WTC11 (cell line): ENCODE data around the gene EFCAB5. TPM values are rescaled to one million over a fixed set of nuclear protein-coding genes. Genes with fewer than 3 reads are reported as not detected.

Experiments used
- ATAC-seq: fragments of 200-7000 bp; cut with Tn5 transposase; 2 replicates; pipeline ENCODE4 v1.10.0; 2021; ENCODE audit warnings: mild to moderate bottlenecking, moderate library complexity
- CTCF ChIA-PET: fragments of 300-600 bp; sonication (Branson Sonifier 250); formaldehyde crosslinking; loops from one replicate; lab custom pipeline; 2021; ENCODE audit warnings: antibody characterized with exemption; lab: Charles Lee
- POLR2A ChIA-PET: fragments of 350-600 bp; sonication (Branson Sonifier 250); formaldehyde crosslinking; loops from one replicate; lab custom pipeline; 2021; ENCODE audit warnings: antibody characterized with exemption; lab: Charles Lee
- DNase-seq: peaks from one replicate; pipeline ENCODE4 v3.0.0; 2021; ENCODE audit warnings: low spot score
- H3K27ac Mint-ChIP-seq: 2 replicates; pipeline ENCODE4 v1.8.0; 2021; ENCODE audit warnings: mixed read lengths
- H3K27me3 Mint-ChIP-seq: 2 replicates; pipeline ENCODE4 v1.8.0; 2021; ENCODE audit warnings: low read depth, mild to moderate bottlenecking, moderate library complexity, mixed read lengths
- H3K36me3 Mint-ChIP-seq: 2 replicates; pipeline ENCODE4 v1.8.0; 2021; ENCODE audit warnings: mixed read lengths
- H3K4me1 Mint-ChIP-seq: 2 replicates; pipeline ENCODE4 v1.8.0; 2022; ENCODE audit warnings: mixed read lengths
- H3K4me3 Mint-ChIP-seq: 2 replicates; pipeline ENCODE4 v1.8.0; 2021; ENCODE audit warnings: mild to moderate bottlenecking, moderate library complexity, mixed read lengths
- H3K9me3 Mint-ChIP-seq: 2 replicates; pipeline ENCODE4 v1.8.0; 2021; ENCODE audit warnings: mixed read lengths
- ETV6 ChIP-seq: sonication (generic); formaldehyde crosslinking; IDR thresholded peaks from 2 replicates; pipeline ENCODE4 v1.8.1; 2022; ENCODE audit warnings: mild to moderate bottlenecking, missing genetic modification reagents
- FOXP1 ChIP-seq: sonication (generic); formaldehyde crosslinking; IDR thresholded peaks from 2 replicates; pipeline ENCODE4 v1.8.0; 2022; ENCODE audit warnings: missing genetic modification reagents, mild to moderate bottlenecking, moderate library complexity, borderline replicate concordance
- GABPB1 ChIP-seq: sonication (generic); formaldehyde crosslinking; IDR thresholded peaks from 2 replicates; pipeline ENCODE4 v1.8.1; 2023; ENCODE audit warnings: mild to moderate bottlenecking, missing genetic modification reagents
- GRHL2 ChIP-seq: fragments of 250-450 bp; sonication (Bioruptor Pico); IDR thresholded peaks from 2 replicates; pipeline ENCODE4 v1.8.0; 2022; ENCODE audit warnings: mild to moderate bottlenecking, moderate library complexity; ENCODE audit not compliant: insufficient replicate concordance, severe bottlenecking
- HMGA2 ChIP-seq: fragments of 250-450 bp; sonication (Bioruptor Pico); IDR thresholded peaks from 2 replicates; pipeline ENCODE4 v1.4.0; 2021; ENCODE audit warnings: mild to moderate bottlenecking, moderate library complexity
- MYBL2 ChIP-seq: sonication (generic); formaldehyde crosslinking; IDR thresholded peaks from 2 replicates; pipeline ENCODE4 v1.8.1; 2023; ENCODE audit warnings: mild to moderate bottlenecking, moderate library complexity, missing genetic modification reagents
- NFE2L1 ChIP-seq: sonication (generic); formaldehyde crosslinking; IDR thresholded peaks from 2 replicates; pipeline ENCODE4 v1.8.1; 2023; ENCODE audit warnings: missing genetic modification reagents
- NFYB ChIP-seq: sonication (generic); formaldehyde crosslinking; conservative IDR thresholded peaks from 2 replicates; pipeline ENCODE4 v1.8.0; 2022; ENCODE audit warnings: low read depth, missing genetic modification reagents
- PRRX2 ChIP-seq: fragments of 250-450 bp; sonication (Bioruptor Pico); IDR thresholded peaks from 2 replicates; pipeline ENCODE4 v1.8.0; 2021; ENCODE audit warnings: mild to moderate bottlenecking
- RORB ChIP-seq: fragments of 250-450 bp; sonication (Bioruptor Pico); IDR thresholded peaks from 2 replicates; pipeline ENCODE4 v1.9.0; 2021; ENCODE audit warnings: mild to moderate bottlenecking
- TEAD4 ChIP-seq: sonication (generic); formaldehyde crosslinking; IDR thresholded peaks from 2 replicates; pipeline ENCODE4 v1.8.0; 2022; ENCODE audit warnings: mild to moderate bottlenecking, missing genetic modification reagents
- total RNA-seq: library from RNA; stranded (reverse); gene quantifications from 3 replicates; pipeline ENCODE4 v1.2.3, GENCODE V29; 2021
- TF ChIP-seq, protein P1 (sequence below): sonication (generic); formaldehyde crosslinking; IDR thresholded peaks from 2 replicates; pipeline ENCODE4 v1.8.1; 2023; ENCODE audit warnings: mild to moderate bottlenecking, missing genetic modification reagents
- TF ChIP-seq, protein P2 (sequence below): sonication (generic); formaldehyde crosslinking; IDR thresholded peaks from 2 replicates; pipeline ENCODE4 v1.8.0; 2022; ENCODE audit warnings: missing genetic modification reagents
- TF ChIP-seq, protein P3 (sequence below): sonication (generic); formaldehyde crosslinking; IDR thresholded peaks from 2 replicates; pipeline ENCODE4 v1.8.1; 2023; ENCODE audit warnings: mild to moderate bottlenecking, missing genetic modification reagents
- TF ChIP-seq, protein P4 (sequence below): sonication (generic); formaldehyde crosslinking; IDR thresholded peaks from 2 replicates; pipeline ENCODE4 v1.8.0; 2022; ENCODE audit warnings: mild to moderate bottlenecking, missing genetic modification reagents
- TF ChIP-seq, protein P5 (sequence below): fragments of 200-600 bp; IDR thresholded peaks from 2 replicates; pipeline ENCODE4 v1.8.0; 2022; ENCODE audit warnings: antibody characterized with exemption

Gene EFCAB5
- total RNA-seq, 1 experiment from 2014 or later = 0.59 TPM

DNA sequence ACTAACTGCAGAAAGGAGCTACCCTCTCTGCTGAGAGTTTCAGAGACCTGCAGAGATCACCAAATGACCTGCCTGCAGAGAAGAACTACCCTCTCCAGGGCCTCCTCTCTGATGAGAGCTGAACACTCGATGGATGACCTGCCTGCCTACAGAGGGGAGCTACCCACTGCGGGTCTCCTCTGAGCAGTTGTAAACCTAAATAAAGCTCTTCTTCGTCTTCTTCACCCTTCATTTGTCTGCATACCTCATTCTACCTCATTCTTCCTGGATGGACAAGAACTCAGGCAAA is 35.6 kb upstream of the EFCAB5 start:
- peaks cover 26% of the 10 kb centered on the region for H3K9me3 Mint-ChIP-seq
- H3K4me1 Mint-ChIP-seq = peaks cover 3% of the 10 kb centered on the region
- ChIA-PET CTCF (no interaction called here), POLR2A (no interaction called here)
- no peak overlapping the region for H3K4me3 Mint-ChIP-seq
- no peak for TF ChIP-seq PRRX2
- no peak for TF ChIP-seq FOXP1 (CRISPR knock-in tag)
- TF ChIP-seq, protein P1, sequence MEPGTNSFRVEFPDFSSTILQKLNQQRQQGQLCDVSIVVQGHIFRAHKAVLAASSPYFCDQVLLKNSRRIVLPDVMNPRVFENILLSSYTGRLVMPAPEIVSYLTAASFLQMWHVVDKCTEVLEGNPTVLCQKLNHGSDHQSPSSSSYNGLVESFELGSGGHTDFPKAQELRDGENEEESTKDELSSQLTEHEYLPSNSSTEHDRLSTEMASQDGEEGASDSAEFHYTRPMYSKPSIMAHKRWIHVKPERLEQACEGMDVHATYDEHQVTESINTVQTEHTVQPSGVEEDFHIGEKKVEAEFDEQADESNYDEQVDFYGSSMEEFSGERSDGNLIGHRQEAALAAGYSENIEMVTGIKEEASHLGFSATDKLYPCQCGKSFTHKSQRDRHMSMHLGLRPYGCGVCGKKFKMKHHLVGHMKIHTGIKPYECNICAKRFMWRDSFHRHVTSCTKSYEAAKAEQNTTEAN (CRISPR knock-in tag) = no peak
- TF ChIP-seq, protein P2, sequence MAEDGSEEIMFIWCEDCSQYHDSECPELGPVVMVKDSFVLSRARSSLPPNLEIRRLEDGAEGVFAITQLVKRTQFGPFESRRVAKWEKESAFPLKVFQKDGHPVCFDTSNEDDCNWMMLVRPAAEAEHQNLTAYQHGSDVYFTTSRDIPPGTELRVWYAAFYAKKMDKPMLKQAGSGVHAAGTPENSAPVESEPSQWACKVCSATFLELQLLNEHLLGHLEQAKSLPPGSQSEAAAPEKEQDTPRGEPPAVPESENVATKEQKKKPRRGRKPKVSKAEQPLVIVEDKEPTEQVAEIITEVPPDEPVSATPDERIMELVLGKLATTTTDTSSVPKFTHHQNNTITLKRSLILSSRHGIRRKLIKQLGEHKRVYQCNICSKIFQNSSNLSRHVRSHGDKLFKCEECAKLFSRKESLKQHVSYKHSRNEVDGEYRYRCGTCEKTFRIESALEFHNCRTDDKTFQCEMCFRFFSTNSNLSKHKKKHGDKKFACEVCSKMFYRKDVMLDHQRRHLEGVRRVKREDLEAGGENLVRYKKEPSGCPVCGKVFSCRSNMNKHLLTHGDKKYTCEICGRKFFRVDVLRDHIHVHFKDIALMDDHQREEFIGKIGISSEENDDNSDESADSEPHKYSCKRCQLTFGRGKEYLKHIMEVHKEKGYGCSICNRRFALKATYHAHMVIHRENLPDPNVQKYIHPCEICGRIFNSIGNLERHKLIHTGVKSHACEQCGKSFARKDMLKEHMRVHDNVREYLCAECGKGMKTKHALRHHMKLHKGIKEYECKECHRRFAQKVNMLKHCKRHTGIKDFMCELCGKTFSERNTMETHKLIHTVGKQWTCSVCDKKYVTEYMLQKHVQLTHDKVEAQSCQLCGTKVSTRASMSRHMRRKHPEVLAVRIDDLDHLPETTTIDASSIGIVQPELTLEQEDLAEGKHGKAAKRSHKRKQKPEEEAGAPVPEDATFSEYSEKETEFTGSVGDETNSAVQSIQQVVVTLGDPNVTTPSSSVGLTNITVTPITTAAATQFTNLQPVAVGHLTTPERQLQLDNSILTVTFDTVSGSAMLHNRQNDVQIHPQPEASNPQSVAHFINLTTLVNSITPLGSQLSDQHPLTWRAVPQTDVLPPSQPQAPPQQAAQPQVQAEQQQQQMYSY (CRISPR knock-in tag) = no peak
- TF ChIP-seq GABPB1 (CRISPR knock-in tag) = no peak
- TF ChIP-seq RORB (CRISPR knock-in tag) = no peak
- TF ChIP-seq, protein P3, sequence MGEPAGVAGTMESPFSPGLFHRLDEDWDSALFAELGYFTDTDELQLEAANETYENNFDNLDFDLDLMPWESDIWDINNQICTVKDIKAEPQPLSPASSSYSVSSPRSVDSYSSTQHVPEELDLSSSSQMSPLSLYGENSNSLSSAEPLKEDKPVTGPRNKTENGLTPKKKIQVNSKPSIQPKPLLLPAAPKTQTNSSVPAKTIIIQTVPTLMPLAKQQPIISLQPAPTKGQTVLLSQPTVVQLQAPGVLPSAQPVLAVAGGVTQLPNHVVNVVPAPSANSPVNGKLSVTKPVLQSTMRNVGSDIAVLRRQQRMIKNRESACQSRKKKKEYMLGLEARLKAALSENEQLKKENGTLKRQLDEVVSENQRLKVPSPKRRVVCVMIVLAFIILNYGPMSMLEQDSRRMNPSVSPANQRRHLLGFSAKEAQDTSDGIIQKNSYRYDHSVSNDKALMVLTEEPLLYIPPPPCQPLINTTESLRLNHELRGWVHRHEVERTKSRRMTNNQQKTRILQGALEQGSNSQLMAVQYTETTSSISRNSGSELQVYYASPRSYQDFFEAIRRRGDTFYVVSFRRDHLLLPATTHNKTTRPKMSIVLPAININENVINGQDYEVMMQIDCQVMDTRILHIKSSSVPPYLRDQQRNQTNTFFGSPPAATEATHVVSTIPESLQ (CRISPR knock-in tag) = no peak
- no peak for TF ChIP-seq TEAD4
- no peak for TF ChIP-seq NFYB (CRISPR knock-in tag)
- TF ChIP-seq MYBL2 (CRISPR knock-in tag) = no peak
- no peak for TF ChIP-seq ETV6
- TF ChIP-seq HMGA2 (CRISPR knock-in tag) = no peak
- no peak for TF ChIP-seq GRHL2 (CRISPR knock-in tag)
- no peak for TF ChIP-seq NFE2L1 (CRISPR knock-in tag)
- no peak for DNase-seq
- peaks cover 16% of the 10 kb centered on the region for H3K36me3 Mint-ChIP-seq
- no peaks in the 10 kb centered on the region; the same call in 1 of the 2 replicates for H3K27me3 Mint-ChIP-seq
- no peak for ATAC-seq
- H3K27ac Mint-ChIP-seq = no peak overlapping the region

DNA sequence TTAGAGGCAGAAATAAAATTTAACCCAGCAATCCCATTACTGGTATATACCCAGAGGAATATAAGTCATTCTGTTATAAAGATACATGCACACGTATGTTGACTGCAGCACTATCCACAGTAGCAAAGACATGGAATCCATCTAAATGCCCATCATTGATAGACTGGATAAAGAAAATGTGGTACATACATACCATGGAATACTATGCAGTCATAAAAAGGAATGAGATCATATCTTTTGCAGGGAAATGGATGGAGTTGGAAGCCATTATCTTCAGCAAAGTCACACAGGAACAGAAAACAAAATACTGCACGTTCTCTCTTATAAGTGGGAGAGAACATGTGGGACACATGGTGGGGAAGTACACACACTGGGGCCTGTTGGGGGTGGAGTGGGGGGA is 34.5 kb upstream of the EFCAB5 start:
- Mint-ChIP-seq H3K27ac (no peak overlapping the region), H3K9me3 (peaks cover 26% of the 10 kb centered on the region), H3K4me1 (peaks cover 3% of the 10 kb centered on the region), H3K36me3 (peaks cover 16% of the 10 kb centered on the region), H3K4me3 (no peak overlapping the region), H3K27me3 (no peaks in the 10 kb centered on the region; the same call in 1 of the 2 replicates)
- no peak for ATAC-seq
- no peak for DNase-seq
- ChIA-PET CTCF (no interaction called here), POLR2A (interaction anchor here (0.6 kb wide), 1 partner anchor 56 kb away, joined by 3 read pairs; no protein-coding TSS in a partner anchor)
- TF ChIP-seq, protein P4, sequence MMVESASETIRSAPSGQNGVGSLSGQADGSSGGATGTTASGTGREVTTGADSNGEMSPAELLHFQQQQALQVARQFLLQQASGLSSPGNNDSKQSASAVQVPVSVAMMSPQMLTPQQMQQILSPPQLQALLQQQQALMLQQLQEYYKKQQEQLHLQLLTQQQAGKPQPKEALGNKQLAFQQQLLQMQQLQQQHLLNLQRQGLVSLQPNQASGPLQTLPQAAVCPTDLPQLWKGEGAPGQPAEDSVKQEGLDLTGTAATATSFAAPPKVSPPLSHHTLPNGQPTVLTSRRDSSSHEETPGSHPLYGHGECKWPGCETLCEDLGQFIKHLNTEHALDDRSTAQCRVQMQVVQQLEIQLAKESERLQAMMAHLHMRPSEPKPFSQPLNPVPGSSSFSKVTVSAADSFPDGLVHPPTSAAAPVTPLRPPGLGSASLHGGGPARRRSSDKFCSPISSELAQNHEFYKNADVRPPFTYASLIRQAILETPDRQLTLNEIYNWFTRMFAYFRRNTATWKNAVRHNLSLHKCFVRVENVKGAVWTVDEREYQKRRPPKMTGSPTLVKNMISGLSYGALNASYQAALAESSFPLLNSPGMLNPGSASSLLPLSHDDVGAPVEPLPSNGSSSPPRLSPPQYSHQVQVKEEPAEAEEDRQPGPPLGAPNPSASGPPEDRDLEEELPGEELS = no peak
- TF ChIP-seq, protein P5, sequence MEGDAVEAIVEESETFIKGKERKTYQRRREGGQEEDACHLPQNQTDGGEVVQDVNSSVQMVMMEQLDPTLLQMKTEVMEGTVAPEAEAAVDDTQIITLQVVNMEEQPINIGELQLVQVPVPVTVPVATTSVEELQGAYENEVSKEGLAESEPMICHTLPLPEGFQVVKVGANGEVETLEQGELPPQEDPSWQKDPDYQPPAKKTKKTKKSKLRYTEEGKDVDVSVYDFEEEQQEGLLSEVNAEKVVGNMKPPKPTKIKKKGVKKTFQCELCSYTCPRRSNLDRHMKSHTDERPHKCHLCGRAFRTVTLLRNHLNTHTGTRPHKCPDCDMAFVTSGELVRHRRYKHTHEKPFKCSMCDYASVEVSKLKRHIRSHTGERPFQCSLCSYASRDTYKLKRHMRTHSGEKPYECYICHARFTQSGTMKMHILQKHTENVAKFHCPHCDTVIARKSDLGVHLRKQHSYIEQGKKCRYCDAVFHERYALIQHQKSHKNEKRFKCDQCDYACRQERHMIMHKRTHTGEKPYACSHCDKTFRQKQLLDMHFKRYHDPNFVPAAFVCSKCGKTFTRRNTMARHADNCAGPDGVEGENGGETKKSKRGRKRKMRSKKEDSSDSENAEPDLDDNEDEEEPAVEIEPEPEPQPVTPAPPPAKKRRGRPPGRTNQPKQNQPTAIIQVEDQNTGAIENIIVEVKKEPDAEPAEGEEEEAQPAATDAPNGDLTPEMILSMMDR = no peak
